GM19463 (cell line): ENCODE measurements around the gene SYNC.

Experiments
- ATAC-seq: cut with Tn5 transposase; IDR thresholded peaks from one replicate; pipeline ENCODE4 v1.9.1; 2021; ENCODE audit warnings: mild to moderate bottlenecking, moderate library complexity; ENCODE audit not compliant: unreplicated experiment

SYNC gene

GRCh38 chr1:32702599-32703478, at the start of gene SYNC:
SYNC (minus strand) TSS chr1:32702770; CDS start chr1:32702660, 110 bp downstream.
- ATAC-seq: no peak

DNA sequence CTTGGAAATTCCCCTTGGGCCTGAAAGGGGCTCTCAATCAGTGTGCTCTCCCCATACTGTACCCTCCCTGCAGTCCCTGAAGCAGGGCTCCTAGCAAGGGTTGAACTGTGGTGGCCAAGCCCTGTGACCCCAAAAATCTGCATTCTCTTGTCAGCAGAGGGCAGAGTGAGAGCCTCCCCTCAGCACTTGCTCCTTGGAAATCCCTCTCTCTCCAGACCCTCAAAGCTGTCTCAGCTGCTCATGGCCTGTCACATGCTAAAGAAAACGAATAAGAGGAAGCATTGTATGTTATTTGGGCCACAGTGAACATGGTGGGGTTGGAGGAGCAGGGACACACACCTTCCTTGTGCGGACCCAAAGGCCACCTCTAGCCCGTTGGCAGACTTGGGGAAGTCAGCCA, 47.2 kb upstream of the SYNC start:
- ATAC-seq: no peak

DNA sequence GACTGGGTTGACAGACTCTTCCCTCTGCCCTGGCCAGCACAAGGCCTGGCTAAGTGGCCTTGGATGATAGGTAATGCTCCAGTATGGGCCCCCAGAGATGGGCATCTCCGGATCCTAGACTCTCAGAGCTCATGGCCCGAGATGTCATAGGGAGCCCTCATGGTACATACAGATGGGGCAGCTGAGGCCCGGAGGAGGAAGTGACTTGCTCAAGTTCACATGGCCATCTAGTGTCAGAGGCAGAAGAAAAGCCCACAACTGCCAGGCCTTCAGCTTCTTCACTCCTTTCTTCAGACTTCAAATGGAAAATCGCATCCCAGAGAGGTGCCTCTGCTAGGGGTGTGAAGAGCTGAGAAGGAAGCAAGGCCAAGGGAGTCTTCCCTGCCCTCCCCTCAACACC, 46.8 kb upstream of the SYNC start:
- no peak for ATAC-seq

DNA sequence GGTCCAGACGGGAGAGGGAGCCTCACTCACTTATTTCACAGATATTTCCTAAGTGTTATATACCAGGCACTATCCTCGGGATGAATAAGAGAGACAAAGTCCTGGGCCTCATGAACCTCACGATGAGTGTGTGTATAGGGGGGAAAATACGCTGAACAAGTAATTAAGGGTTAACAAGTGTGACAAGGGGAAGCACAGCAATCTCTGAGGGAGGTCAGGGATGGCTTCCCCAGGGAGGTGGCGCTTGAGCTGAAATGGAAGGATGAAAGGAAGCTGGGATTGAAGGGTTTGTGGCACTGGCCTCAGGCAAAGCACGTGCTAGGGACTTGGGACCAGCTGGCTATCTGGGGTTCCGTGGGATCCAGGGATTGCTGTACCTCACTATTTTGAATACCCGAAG, 46.4 kb upstream of the SYNC start:
- ATAC-seq: no peak

GRCh38 chr1:32748348-32748747, 45.8 kb upstream of the SYNC start:
- no peak for ATAC-seq

DNA sequence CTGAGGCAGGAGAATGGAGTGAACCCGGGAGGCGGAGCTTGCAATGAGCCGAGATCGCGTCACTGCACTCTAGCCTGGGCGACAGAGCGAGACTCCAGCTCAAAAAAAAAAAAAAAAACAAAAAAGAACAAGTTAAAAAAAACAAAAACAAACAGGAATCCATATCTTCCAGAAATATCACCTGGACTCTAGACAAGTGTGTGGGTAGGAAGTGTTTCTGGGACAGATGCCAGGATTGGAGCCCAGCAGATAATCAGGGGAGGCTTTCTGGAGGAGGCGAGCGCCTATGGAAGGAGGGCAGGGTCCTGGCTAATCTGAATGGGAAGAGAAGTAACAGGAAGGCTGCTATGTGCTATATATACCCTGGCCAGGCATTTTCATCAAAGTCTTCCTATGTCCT, 43.6 kb upstream of the SYNC start:
- ATAC-seq: no peak

DNA sequence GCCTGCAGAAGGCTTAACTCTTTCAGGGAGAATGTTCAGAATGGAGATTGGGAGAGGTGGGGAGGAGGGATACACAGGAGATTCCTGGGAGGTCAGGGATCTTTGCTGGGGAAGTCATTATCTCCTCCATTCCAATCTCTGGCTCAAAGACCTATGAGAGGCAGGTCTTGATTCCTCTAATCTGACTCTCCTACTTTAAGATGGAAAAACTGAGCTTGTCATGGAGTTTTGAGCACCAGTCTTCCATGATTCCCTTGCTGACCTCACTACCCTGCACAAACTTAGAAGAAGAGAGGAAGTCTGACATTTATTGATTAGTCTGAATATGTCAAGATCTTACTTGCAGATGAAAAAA, 41.5 kb upstream of the SYNC start:
- ATAC-seq: no peak

GRCh38 chr1:32743380-32744070, 41.0 kb upstream of the SYNC start:
- no peak for ATAC-seq

- ATAC-seq: no peak
Observed at GRCh38 chr1:32742956-32743355, 40.4 kb upstream of the SYNC start.

DNA sequence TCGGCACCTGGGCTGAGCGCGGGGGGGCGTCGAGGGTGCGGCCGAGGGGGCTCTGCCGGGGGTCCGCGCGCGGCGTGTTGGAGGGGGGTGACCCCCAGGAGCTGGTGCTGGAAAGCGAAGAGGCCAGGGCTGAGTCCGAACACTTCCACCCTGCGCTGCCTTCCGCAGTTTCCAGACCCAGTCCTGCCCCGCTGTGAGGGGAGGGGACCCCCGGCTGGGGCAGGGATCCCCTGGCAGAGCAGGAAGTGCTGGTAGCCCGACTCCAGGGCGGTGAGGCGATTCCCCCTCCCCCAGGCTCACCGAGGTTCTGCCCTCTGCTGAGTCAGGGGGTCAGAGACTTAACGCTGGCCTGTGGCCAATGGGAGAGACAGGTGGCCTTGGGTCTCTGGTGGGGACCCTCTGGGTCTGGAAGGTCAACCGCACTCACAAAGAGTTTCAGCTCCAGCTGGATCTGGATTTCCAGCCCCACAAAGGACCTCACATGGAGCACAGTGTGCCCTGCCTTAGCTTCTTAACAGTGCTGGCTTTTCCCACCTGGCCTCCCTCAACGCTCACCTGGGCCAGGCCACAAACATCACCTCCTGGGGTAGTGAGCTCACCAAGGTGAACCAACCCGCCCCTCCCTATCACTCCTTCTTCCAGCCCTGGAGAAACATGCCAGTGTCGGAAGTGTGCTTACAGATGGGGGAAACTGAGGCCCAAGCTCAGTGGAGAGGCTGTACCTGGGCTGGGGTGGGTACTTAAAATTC, 39.8 kb upstream of the SYNC start:
- no peak for ATAC-seq

DNA sequence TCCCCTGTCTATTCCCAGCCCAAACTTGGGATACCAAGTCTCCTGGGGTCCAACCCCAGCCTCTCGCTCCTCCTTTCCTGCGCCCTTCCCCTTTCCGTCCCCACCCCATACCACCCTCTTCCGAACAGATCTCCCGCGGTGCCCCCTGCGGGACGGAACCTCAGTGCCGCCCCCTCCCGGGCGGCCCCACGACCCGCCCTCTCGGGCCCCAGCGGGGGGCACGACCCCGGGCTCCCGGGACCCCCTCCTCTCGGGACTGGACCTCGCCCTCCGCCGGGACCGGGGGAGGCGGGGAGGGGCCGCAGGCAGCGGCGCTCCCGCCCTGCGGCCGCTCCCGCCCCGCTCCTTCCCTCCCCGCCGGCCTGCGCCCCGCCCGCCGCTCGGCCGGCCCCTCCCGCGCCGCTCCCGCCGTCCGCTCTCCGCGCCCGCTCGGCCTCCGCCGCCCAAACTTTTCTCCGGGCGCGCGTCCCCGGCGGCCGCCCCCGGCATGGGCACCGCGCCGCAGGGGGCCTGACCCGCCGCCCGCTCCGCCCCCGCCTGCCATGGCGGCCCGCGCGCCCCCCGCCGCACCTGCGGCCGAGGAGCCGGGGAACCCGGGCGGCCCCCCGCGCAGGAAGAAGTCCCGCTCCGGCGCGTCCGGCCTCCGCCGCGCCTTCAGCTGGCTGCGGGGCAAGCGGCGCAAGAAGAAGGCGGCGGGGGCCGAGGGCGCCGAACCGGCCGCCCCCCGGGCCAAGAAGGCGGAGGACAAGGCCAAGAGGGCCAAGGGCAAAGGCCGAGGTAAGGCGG, 39.0 kb upstream of the SYNC start:
- ATAC-seq: no peak

GRCh38 chr1:32741059-32741412, 38.5 kb upstream of the SYNC start:
- ATAC-seq: no peak

GRCh38 chr1:32736812-32737791, 34.5 kb upstream of the SYNC start:
- no peak for ATAC-seq

GRCh38 chr1:32733582-32734321, 31.2 kb upstream of the SYNC start:
- no peak for ATAC-seq

- ATAC-seq: no peak
Observed at GRCh38 chr1:32729254-32730046, 26.9 kb upstream of the SYNC start.

GRCh38 chr1:32728413-32729077, 26.0 kb upstream of the SYNC start:
- ATAC-seq: no peak

- no peak for ATAC-seq
Observed at GRCh38 chr1:32727876-32728275, 25.3 kb upstream of the SYNC start.

DNA sequence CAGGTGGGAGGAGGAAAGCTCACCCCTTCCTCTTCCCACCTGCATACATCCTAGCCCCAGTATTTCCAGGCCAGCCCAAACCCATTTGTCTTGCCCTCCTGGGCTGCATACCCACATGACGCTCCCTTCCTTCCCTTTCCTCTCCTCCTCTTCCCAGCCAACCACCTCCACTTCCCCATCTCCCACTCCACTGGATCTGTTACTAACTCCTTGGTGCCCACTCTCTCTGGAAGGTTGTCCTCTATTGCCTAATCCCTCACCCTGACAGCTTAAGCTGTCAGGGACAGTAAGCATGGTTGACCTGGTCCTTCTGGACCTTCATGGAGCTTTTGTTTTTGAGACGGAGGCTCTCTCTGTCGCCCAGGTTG, 23.0 kb upstream of the SYNC start:
- ATAC-seq: no peak
